Naive thymus-derived CD8-positive, alpha-beta T cell (primary cell): ENCODE measurements around the gene OCA2. TPM values are rescaled to one million over a fixed set of nuclear protein-coding genes. Genes with fewer than 3 reads are reported as not detected.

ENCODE experiments used
- ATAC-seq, 2 donors: fragments of 150-1000 bp; cut with Tn5 transposase in 1 of 2; sonication (Bioruptor Pico), chemical (Tn5 transposase) in 1 of 2; 1 replicate in 1 of 2; 2 replicates in 1 of 2; pipeline ENCODE4 v1.10.0; 2021; ENCODE audit warnings: mild to moderate bottlenecking in 2 of 2, moderate library complexity in 2 of 2
- POLR2A ChIA-PET: fragments of 350-600 bp; sonication (Branson Sonifier 250); formaldehyde crosslinking; loops from one replicate; lab custom pipeline; 2021; ENCODE audit warnings: antibody characterized with exemption; lab: Charles Lee
- DNase-seq, 10 donors: peaks; one replicate each; pipeline versions ENCODE4 v3.0.0 to v3.0.0-alpha.2; 2020 to 2022
- H3K27ac Mint-ChIP-seq, 10 donors: one replicate each; pipeline ENCODE4 v1.8.0; 2020 to 2022; ENCODE audit warnings: mild to moderate bottlenecking in 10 of 10, mixed read lengths in 10 of 10, moderate library complexity in 4 of 10, inconsistent platforms in 1 of 10
- H3K27me3 Mint-ChIP-seq, 5 donors: one replicate each; pipeline ENCODE4 v1.8.0; 2021 to 2022; ENCODE audit warnings: mixed read lengths in 5 of 5
- H3K36me3 Mint-ChIP-seq, 3 donors: one replicate each; pipeline ENCODE4 v1.8.0; 2020 to 2022; ENCODE audit warnings: mixed read lengths in 3 of 3, mild to moderate bottlenecking in 2 of 3, inconsistent platforms in 1 of 3
- H3K4me1 Mint-ChIP-seq, 4 donors: one replicate each; pipeline ENCODE4 v1.8.0; 2021 to 2022; ENCODE audit warnings: mixed read lengths in 4 of 4
- H3K4me3 Mint-ChIP-seq, 10 donors: one replicate each; pipeline ENCODE4 v1.8.0; 2020 to 2022; ENCODE audit warnings: mild to moderate bottlenecking in 10 of 10, mixed read lengths in 10 of 10, moderate library complexity in 6 of 10, inconsistent platforms in 1 of 10
- H3K9me3 Mint-ChIP-seq, 9 donors: one replicate each; pipeline ENCODE4 v1.8.0; 2020 to 2022; ENCODE audit warnings: mixed read lengths in 9 of 9, mild to moderate bottlenecking in 3 of 9, inconsistent platforms in 1 of 9, moderate library complexity in 1 of 9
- polyA plus RNA-seq, 3 donors: library from polyadenylated mRNA; unstranded; fragments of 300-500 nt; fragmentation: Illumina TruSeq; gene quantifications; one replicate each; pipeline ENCODE4 v1.2.3, GENCODE V29; 2021
- total RNA-seq, 8 experiments: library from RNA in 2 of 8; stranded (reverse) in 2 of 8; gene quantifications; one replicate each; pipeline ENCODE4 v1.2.3 and lab custom pipeline; 2021 to 2026

OCA2 gene
- total and polyA plus RNA-seq, 5 experiments from 2014 or later = not detected

DNA sequence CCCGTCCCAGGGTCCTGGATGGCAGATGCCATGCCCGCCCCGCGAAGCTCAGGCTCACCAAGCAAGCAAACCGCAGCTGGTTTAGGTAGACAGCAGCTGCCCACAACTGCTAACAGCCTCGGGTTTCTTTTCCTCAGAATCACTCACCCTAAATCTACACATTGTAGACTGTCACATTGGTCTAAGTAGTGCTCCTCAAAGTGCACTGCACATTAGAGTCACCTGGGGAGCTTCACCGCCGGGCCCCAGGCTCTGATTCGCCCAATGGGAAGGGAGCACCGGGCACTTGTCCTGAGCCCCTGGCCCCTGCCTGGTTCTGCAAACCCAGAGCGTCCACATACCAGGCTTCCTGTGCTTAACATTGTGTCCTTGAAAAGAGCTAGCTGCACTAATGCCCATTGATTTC is 752 bp downstream of the OCA2 start:
- ATAC-seq = no peak
- Mint-ChIP-seq H3K36me3 (peaks cover 0 to 17% (median 0%) of the 10 kb centered on the region in 3 donors), H3K4me3 (peak overlapping the region in 8 of 10 donors; percentile 46 to 85 (median 78)), H3K4me1 (peaks cover 26 to 42% (median 33%) of the 10 kb centered on the region in 4 donors), H3K27me3 (peaks cover 34 to 77% (median 50%) of the 10 kb centered on the region in 5 donors), H3K9me3 (peaks cover 0 to 7% (median 0%) of the 10 kb centered on the region in 9 donors), H3K27ac (no peak overlapping the region)
- no peak for DNase-seq
- POLR2A ChIA-PET = no interaction called here

DNA sequence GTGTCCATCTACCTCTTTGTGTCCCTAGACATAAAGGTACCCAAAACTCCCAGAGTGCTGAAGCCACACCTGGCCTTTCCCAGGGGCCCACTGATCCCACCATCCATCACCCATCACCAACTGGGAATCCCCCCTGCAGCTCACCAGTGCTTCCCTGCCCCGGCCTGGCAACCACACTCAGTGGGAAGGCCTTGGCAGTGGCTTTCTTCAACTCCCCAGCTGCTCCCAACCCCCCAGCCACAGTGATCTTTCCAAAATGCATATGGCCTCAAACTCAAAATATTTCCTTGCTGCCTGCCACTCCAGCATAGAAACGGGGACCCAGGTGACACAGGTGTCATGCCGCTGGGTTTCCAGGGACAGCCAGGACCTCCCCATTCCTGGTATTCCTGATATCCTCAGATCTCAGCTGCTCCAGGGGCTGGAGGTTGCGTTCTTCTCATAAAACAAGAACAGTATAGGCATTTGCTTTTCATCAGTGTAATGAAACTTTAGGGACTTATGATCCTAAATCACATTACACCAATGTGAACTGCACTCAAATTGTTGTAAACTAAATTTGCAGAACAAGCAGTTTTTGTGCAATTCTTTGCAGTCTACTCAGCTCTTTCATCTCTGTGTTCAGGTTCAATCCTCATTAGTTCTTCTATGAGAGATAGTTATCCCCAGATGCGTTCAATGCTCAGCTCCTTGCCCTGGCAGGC is 1.3 kb downstream of the OCA2 start:
- POLR2A ChIA-PET = no interaction called here
- DNase-seq (no peak), ATAC-seq (no peak)
- Mint-ChIP-seq H3K4me1 (peaks cover 26 to 44% (median 33%) of the 10 kb centered on the region in 4 donors), H3K27me3 (peaks cover 33 to 77% (median 50%) of the 10 kb centered on the region in 5 donors), H3K27ac (peak overlapping the region in 1 of 10 donors; percentile 53), H3K4me3 (peak overlapping the region; percentile 57 to 85 (median 78)), H3K36me3 (peaks cover 0 to 14% (median 0%) of the 10 kb centered on the region in 3 donors), H3K9me3 (peaks cover 0 to 7% (median 0%) of the 10 kb centered on the region in 9 donors)

GRCh38 chr15:28096670-28097431 is 2.3 kb downstream of the OCA2 start:
- POLR2A ChIA-PET = no interaction called here
- peak in 1 of 10 donors; percentile 12 for DNase-seq
- peaks cover 36 to 80% (median 59%) of the 10 kb centered on the region in 5 donors for H3K27me3 Mint-ChIP-seq

DNA sequence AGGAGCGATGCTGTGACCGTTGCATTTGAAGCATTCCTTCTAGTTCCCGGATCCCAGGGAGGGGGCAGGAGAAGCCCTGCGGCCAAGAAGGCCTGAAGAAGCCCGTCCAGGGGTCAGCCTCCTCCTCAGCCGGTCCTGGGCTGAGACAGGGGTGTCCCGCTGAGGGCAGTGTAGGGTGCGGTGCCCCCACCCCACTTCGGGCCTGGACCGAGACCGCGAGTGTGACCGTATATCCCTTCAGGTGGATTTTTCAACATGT is 2.8 kb downstream of the OCA2 start:
- DNase-seq = no peak
- peaks cover 0 to 14% (median 1%) of the 10 kb centered on the region in 3 donors for H3K36me3 Mint-ChIP-seq
- H3K4me3 Mint-ChIP-seq = peak overlapping the region; percentile 76 to 92 (median 90)
- peaks cover 26 to 44% (median 33%) of the 10 kb centered on the region in 4 donors for H3K4me1 Mint-ChIP-seq
- POLR2A ChIA-PET = no interaction called here
- H3K27me3 Mint-ChIP-seq = peaks cover 38 to 80% (median 64%) of the 10 kb centered on the region in 5 donors
- peak overlapping the region in 4 of 10 donors; percentile 24 to 91 (median 66) for H3K27ac Mint-ChIP-seq
- H3K9me3 Mint-ChIP-seq = peaks cover 0 to 14% (median 6%) of the 10 kb centered on the region in 9 donors
- peak in 1 of 2 donors; percentile 1 for ATAC-seq

More at GRCh38 chr15:28096670-28097431, 2.3 kb downstream of the OCA2 start:
- Mint-ChIP-seq H3K27ac (no peak overlapping the region), H3K4me3 (peak overlapping the region; percentile 76 to 92 (median 90)), H3K9me3 (peaks cover 0 to 9% (median 2%) of the 10 kb centered on the region in 9 donors), H3K4me1 (peaks cover 26 to 44% (median 33%) of the 10 kb centered on the region in 4 donors), H3K36me3 (peaks cover 0 to 14% (median 0%) of the 10 kb centered on the region in 3 donors)
- no peak for ATAC-seq

- DNase-seq (peak in 2 of 10 donors; percentile 26 to 34), ATAC-seq (peak; percentile 13 to 34)
- H3K27ac Mint-ChIP-seq = peak overlapping the region in 5 of 10 donors; percentile 6 to 91 (median 63)
- H3K4me1 Mint-ChIP-seq = peaks cover 21 to 41% (median 31%) of the 10 kb centered on the region in 4 donors
- POLR2A ChIA-PET = no interaction called here
- peaks cover 0 to 18% (median 11%) of the 10 kb centered on the region in 3 donors for H3K36me3 Mint-ChIP-seq
- H3K27me3 Mint-ChIP-seq = peaks cover 43 to 79% (median 67%) of the 10 kb centered on the region in 5 donors
- H3K9me3 Mint-ChIP-seq = peaks cover 11 to 28% (median 15%) of the 10 kb centered on the region in 9 donors
- peak overlapping the region; percentile 76 to 92 (median 90) for H3K4me3 Mint-ChIP-seq
These were observed 4.2 kb downstream of the OCA2 start for GRCh38 chr15:28094732-28095521.

GRCh38 chr15:28093752-28094535 is 5.2 kb downstream of the OCA2 start:
- Mint-ChIP-seq H3K9me3 (peaks cover 14 to 38% (median 22%) of the 10 kb centered on the region in 9 donors), H3K27ac (peak overlapping the region in 1 of 10 donors; percentile 13), H3K36me3 (peaks cover 0 to 22% (median 11%) of the 10 kb centered on the region in 3 donors), H3K4me1 (peaks cover 17 to 35% (median 25%) of the 10 kb centered on the region in 4 donors), H3K4me3 (peak overlapping the region in 9 of 10 donors; percentile 41 to 77 (median 65)), H3K27me3 (peaks cover 42 to 78% (median 68%) of the 10 kb centered on the region in 5 donors)
- POLR2A ChIA-PET = no interaction called here
- no peak for ATAC-seq
- DNase-seq = no peak

DNA sequence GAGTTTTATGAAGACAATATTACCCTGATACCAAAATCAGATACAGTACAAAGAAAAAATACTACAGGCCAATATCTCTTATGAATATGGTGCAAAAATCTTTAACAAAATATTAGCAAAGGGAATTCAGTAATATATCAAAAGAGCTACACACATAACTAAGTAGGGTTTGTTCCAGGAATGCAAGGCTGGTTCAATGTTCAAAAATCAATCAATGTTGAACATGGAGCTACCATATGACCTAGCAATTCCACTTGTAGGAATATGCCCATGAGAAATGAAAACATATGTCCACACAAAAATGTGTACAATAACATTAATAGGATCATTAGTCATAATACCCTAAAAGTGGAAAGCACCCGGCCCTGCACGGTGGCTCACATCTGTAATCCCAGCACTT is 7.8 kb downstream of the OCA2 start:
- Mint-ChIP-seq H3K4me3 (no peak overlapping the region), H3K27ac (peak overlapping the region in 1 of 10 donors; percentile 9), H3K36me3 (peaks cover 6 to 31% (median 18%) of the 10 kb centered on the region in 3 donors), H3K4me1 (peaks cover 6 to 24% (median 14%) of the 10 kb centered on the region in 4 donors), H3K9me3 (peaks cover 16 to 49% (median 26%) of the 10 kb centered on the region in 9 donors), H3K27me3 (peaks cover 36 to 79% (median 62%) of the 10 kb centered on the region in 5 donors)
- ATAC-seq = no peak
- POLR2A ChIA-PET = no interaction called here
- DNase-seq = no peak

DNA sequence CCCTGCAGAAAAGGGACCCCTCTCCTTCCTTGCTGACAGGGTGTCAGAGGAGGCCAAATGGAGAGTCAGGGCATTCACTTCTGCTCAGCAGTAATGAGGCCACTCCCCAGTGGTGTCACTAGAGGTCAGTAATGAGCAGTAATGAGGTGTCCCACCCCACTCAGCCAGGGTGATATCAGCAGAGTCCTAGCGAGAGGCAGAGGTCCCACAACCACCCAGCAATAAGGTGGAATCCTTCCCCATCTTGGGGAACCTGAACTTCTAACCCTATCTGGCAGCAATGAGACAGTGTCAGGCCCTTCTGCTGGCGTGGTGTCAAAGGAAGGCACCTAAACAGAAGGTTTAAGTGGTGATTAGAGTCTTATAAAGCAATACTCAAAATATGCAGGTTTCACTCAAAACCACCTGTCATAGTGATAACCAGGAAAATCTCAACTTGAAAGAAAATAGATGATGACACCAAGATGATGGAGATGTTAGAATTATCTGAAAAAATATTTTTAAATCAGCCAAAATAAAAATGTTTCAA is 12.9 kb downstream of the OCA2 start:
- peak overlapping the region in 2 of 10 donors; percentile 4 to 31 for H3K27ac Mint-ChIP-seq
- peaks cover 18 to 65% (median 41%) of the 10 kb centered on the region in 5 donors for H3K27me3 Mint-ChIP-seq
- POLR2A ChIA-PET = no interaction called here

DNA sequence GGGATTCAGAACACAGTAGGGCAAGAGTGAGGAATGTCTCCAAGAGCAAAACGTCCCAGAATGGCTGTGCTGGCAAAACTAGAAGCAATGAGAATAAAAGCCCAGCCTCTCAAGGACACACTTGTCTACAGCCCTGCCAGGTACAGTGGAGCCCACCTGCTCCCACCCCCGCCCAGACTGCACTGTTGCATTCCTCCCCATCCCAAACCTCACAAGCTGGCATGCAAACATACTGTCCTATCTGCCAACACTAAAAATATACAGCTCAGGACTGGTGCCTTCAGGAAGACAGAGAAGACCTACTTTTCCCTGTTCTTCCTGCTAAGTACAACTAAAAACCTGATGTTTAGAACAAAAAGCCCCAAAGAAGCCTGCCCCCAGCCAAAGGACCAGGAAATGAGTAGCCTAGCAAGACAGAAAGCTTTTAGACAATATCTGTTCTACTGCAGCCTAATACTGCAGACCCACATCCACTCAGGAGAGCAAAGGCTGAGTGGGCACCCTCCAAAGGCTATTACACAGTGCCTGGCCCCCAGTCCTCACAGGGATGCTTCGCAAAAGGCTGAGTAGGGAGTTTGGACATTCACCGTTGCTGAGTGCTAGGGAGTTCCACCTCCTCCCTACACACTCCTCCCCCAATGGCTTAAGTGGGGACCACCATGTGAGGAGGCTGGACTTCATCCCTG is 13.5 kb downstream of the OCA2 start:
- H3K27me3 Mint-ChIP-seq = peaks cover 16 to 58% (median 37%) of the 10 kb centered on the region in 5 donors
- POLR2A ChIA-PET = no interaction called here
- H3K4me1 Mint-ChIP-seq = peaks cover 0 to 4% (median 3%) of the 10 kb centered on the region in 4 donors
- peaks cover 6 to 24% (median 12%) of the 10 kb centered on the region in 3 donors for H3K36me3 Mint-ChIP-seq
- DNase-seq (no peak), ATAC-seq (no peak)
- peaks cover 12 to 30% (median 21%) of the 10 kb centered on the region in 9 donors for H3K9me3 Mint-ChIP-seq
- no peak overlapping the region for H3K4me3 Mint-ChIP-seq
- H3K27ac Mint-ChIP-seq = no peak overlapping the region

More for the DNA sequence above, 12.9 kb downstream of the OCA2 start:
- Mint-ChIP-seq H3K4me1 (peaks cover 0 to 4% (median 3%) of the 10 kb centered on the region in 4 donors), H3K9me3 (peaks cover 15 to 35% (median 25%) of the 10 kb centered on the region in 9 donors), H3K36me3 (peaks cover 6 to 26% (median 16%) of the 10 kb centered on the region in 3 donors), H3K4me3 (no peak overlapping the region)
- DNase-seq = peak in 6 of 10 donors; percentile 43 to 65 (median 49)
- peak; percentile 99 for ATAC-seq

GRCh38 chr15:28084547-28084946 is 14.6 kb downstream of the OCA2 start:
- Mint-ChIP-seq H3K9me3 (peaks cover 2 to 20% (median 13%) of the 10 kb centered on the region in 9 donors), H3K36me3 (peaks cover 6 to 13% (median 7%) of the 10 kb centered on the region in 3 donors), H3K4me1 (peaks cover 0 to 4% (median 3%) of the 10 kb centered on the region in 4 donors), H3K27me3 (peaks cover 12 to 57% (median 35%) of the 10 kb centered on the region in 5 donors), H3K4me3 (no peak overlapping the region), H3K27ac (no peak overlapping the region)
- no peak for ATAC-seq
- no peak for DNase-seq
- POLR2A ChIA-PET = no interaction called here
